ENCODE data around the gene ENTPD6.

The ENTPD6 gene

GRCh38 chr20:25194333-25194972 is 1.1 kb upstream of the ENTPD6 start:
- Mint-ChIP-seq H3K27me3 (peaks cover 10% of the 10 kb centered on the region), H3K4me1 (peaks cover 27% of the 10 kb centered on the region), H3K36me3 (ENCODE audit: insufficient read depth) (peaks cover 10% of the 10 kb centered on the region), H3K9me3 (no peaks in the 10 kb centered on the region), H3K4me3 (peak overlapping the region; percentile 73), H3K27ac (ENCODE audit: low read depth) (peak overlapping the region; percentile 82)
- DNase-seq (ENCODE audit: low spot score in 2 of 2) (no peak), ATAC-seq (replicated peaks; ENCODE audit: extremely low read depth, poor library complexity, severe bottlenecking) (no peak)

- Mint-ChIP-seq H3K4me1 (peaks cover 44% of the 10 kb centered on the region), H3K36me3 (ENCODE audit: insufficient read depth) (peaks cover 11% of the 10 kb centered on the region), H3K4me3 (peak overlapping the region; percentile 73), H3K27ac (ENCODE audit: low read depth) (peak overlapping the region; percentile 82), H3K9me3 (no peaks in the 10 kb centered on the region), H3K27me3 (no peaks in the 10 kb centered on the region)
- ATAC-seq (replicated peaks; ENCODE audit: extremely low read depth, poor library complexity, severe bottlenecking) = peak; percentile 4
- no peak for DNase-seq (ENCODE audit: low spot score in 2 of 2)
Observed at GRCh38 chr20:25195962-25196785, 662 bp downstream of the ENTPD6 start.

GRCh38 chr20:25196786-25197120 is 1.2 kb downstream of the ENTPD6 start:
- peaks cover 11% of the 10 kb centered on the region for H3K36me3 Mint-ChIP-seq (ENCODE audit: insufficient read depth)

GRCh38 chr20:25197183-25197869 is 1.8 kb downstream of the ENTPD6 start:
- Mint-ChIP-seq H3K4me1 (peaks cover 45% of the 10 kb centered on the region), H3K27me3 (no peaks in the 10 kb centered on the region), H3K27ac (ENCODE audit: low read depth) (peak overlapping the region; percentile 82), H3K9me3 (no peaks in the 10 kb centered on the region), H3K36me3 (ENCODE audit: insufficient read depth) (peaks cover 11% of the 10 kb centered on the region), H3K4me3 (peak overlapping the region; percentile 73)
- ATAC-seq (replicated peaks; ENCODE audit: extremely low read depth, poor library complexity, severe bottlenecking) (peak; percentile 26), DNase-seq (ENCODE audit: low spot score in 2 of 2) (no peak)

More at GRCh38 chr20:25196786-25197120, 1.2 kb downstream of the ENTPD6 start:
- no peaks in the 10 kb centered on the region for H3K27me3 Mint-ChIP-seq
- peaks cover 45% of the 10 kb centered on the region for H3K4me1 Mint-ChIP-seq
- peak overlapping the region; percentile 73 for H3K4me3 Mint-ChIP-seq
- H3K9me3 Mint-ChIP-seq = no peaks in the 10 kb centered on the region
- H3K27ac Mint-ChIP-seq (ENCODE audit: low read depth) = peak overlapping the region; percentile 82
- DNase-seq (ENCODE audit: low spot score in 2 of 2) = no peak
- ATAC-seq (replicated peaks; ENCODE audit: extremely low read depth, poor library complexity, severe bottlenecking) = no peak

- Mint-ChIP-seq H3K36me3 (ENCODE audit: insufficient read depth) (peaks cover 11% of the 10 kb centered on the region), H3K4me3 (peak overlapping the region; percentile 73), H3K4me1 (peaks cover 45% of the 10 kb centered on the region), H3K27ac (ENCODE audit: low read depth) (no peak overlapping the region), H3K27me3 (no peaks in the 10 kb centered on the region), H3K9me3 (no peaks in the 10 kb centered on the region)
- no peak for DNase-seq (ENCODE audit: low spot score in 2 of 2)
- no peak for ATAC-seq (replicated peaks; ENCODE audit: extremely low read depth, poor library complexity, severe bottlenecking)
Observed at GRCh38 chr20:25197870-25198190, 2.3 kb downstream of the ENTPD6 start.

- H3K4me3 Mint-ChIP-seq = no peak overlapping the region
- DNase-seq (ENCODE audit: low spot score in 2 of 2) = no peak
Observed at GRCh38 chr20:25198663-25199383, 3.3 kb downstream of the ENTPD6 start.

GRCh38 chr20:25199473-25200260 is 4.2 kb downstream of the ENTPD6 start:
- H3K36me3 Mint-ChIP-seq (ENCODE audit: insufficient read depth) = peaks cover 14% of the 10 kb centered on the region
- no peaks in the 10 kb centered on the region for H3K27me3 Mint-ChIP-seq
- H3K4me3 Mint-ChIP-seq = no peak overlapping the region
- no peak for ATAC-seq (replicated peaks; ENCODE audit: extremely low read depth, poor library complexity, severe bottlenecking)
- H3K4me1 Mint-ChIP-seq = peaks cover 60% of the 10 kb centered on the region
- DNase-seq (ENCODE audit: low spot score in 2 of 2) = no peak
- H3K27ac Mint-ChIP-seq (ENCODE audit: low read depth) = no peak overlapping the region
- H3K9me3 Mint-ChIP-seq = no peaks in the 10 kb centered on the region

More at GRCh38 chr20:25198663-25199383, 3.3 kb downstream of the ENTPD6 start:
- Mint-ChIP-seq H3K27ac (ENCODE audit: low read depth) (no peak overlapping the region), H3K9me3 (no peaks in the 10 kb centered on the region), H3K4me1 (peaks cover 54% of the 10 kb centered on the region), H3K36me3 (ENCODE audit: insufficient read depth) (peaks cover 15% of the 10 kb centered on the region), H3K27me3 (no peaks in the 10 kb centered on the region)
- ATAC-seq (replicated peaks; ENCODE audit: extremely low read depth, poor library complexity, severe bottlenecking) = no peak

GRCh38 chr20:25203089-25203488 is 7.6 kb downstream of the ENTPD6 start:
- ATAC-seq (replicated peaks; ENCODE audit: extremely low read depth, poor library complexity, severe bottlenecking) (no peak), DNase-seq (ENCODE audit: low spot score in 2 of 2) (no peak)
- no peak overlapping the region for H3K4me3 Mint-ChIP-seq
- H3K27me3 Mint-ChIP-seq = no peaks in the 10 kb centered on the region
- H3K27ac Mint-ChIP-seq (ENCODE audit: low read depth) = no peak overlapping the region
- H3K4me1 Mint-ChIP-seq = peaks cover 49% of the 10 kb centered on the region
- peaks cover 5% of the 10 kb centered on the region for H3K36me3 Mint-ChIP-seq (ENCODE audit: insufficient read depth)
- H3K9me3 Mint-ChIP-seq = no peaks in the 10 kb centered on the region

- no peak overlapping the region for H3K4me3 Mint-ChIP-seq
- ATAC-seq (replicated peaks; ENCODE audit: extremely low read depth, poor library complexity, severe bottlenecking) = no peak
Observed at GRCh38 chr20:25203871-25204320, 8.4 kb downstream of the ENTPD6 start.

GRCh38 chr20:25204550-25205276 is 9.2 kb downstream of the ENTPD6 start:
- no peak overlapping the region for H3K4me3 Mint-ChIP-seq
- H3K27me3 Mint-ChIP-seq = no peaks in the 10 kb centered on the region
- H3K27ac Mint-ChIP-seq (ENCODE audit: low read depth) = no peak overlapping the region
- no peak for DNase-seq (ENCODE audit: low spot score in 2 of 2)
- H3K36me3 Mint-ChIP-seq (ENCODE audit: insufficient read depth) = peaks cover 9% of the 10 kb centered on the region
- H3K4me1 Mint-ChIP-seq = peaks cover 40% of the 10 kb centered on the region
- H3K9me3 Mint-ChIP-seq = no peaks in the 10 kb centered on the region
- ATAC-seq (replicated peaks; ENCODE audit: extremely low read depth, poor library complexity, severe bottlenecking) = no peak

More at GRCh38 chr20:25203871-25204320, 8.4 kb downstream of the ENTPD6 start:
- Mint-ChIP-seq H3K4me1 (peaks cover 47% of the 10 kb centered on the region), H3K27me3 (no peaks in the 10 kb centered on the region), H3K9me3 (no peaks in the 10 kb centered on the region), H3K36me3 (ENCODE audit: insufficient read depth) (peaks cover 5% of the 10 kb centered on the region), H3K27ac (ENCODE audit: low read depth) (no peak overlapping the region)
- DNase-seq (ENCODE audit: low spot score in 2 of 2) = no peak

- no peak overlapping the region for H3K4me3 Mint-ChIP-seq
- H3K9me3 Mint-ChIP-seq = no peaks in the 10 kb centered on the region
- peaks cover 10% of the 10 kb centered on the region for H3K36me3 Mint-ChIP-seq (ENCODE audit: insufficient read depth)
- no peak overlapping the region for H3K27ac Mint-ChIP-seq (ENCODE audit: low read depth)
- no peaks in the 10 kb centered on the region for H3K27me3 Mint-ChIP-seq
- no peak for ATAC-seq (replicated peaks; ENCODE audit: extremely low read depth, poor library complexity, severe bottlenecking)
- peaks cover 32% of the 10 kb centered on the region for H3K4me1 Mint-ChIP-seq
- DNase-seq (ENCODE audit: low spot score in 2 of 2) = peak in 1 of 2 donors; percentile 6
Observed at GRCh38 chr20:25205277-25206062, 10.0 kb downstream of the ENTPD6 start.
